Non-pigmented ciliary epithelial cell (primary cell): Measurements from ENCODE around the gene CNN2.

Experiments
- DNase-seq: peaks from one replicate; pipeline ENCODE4 v3.0.0-alpha.2; 2010; ENCODE audit warnings: low read depth

Gene CNN2

DNA sequence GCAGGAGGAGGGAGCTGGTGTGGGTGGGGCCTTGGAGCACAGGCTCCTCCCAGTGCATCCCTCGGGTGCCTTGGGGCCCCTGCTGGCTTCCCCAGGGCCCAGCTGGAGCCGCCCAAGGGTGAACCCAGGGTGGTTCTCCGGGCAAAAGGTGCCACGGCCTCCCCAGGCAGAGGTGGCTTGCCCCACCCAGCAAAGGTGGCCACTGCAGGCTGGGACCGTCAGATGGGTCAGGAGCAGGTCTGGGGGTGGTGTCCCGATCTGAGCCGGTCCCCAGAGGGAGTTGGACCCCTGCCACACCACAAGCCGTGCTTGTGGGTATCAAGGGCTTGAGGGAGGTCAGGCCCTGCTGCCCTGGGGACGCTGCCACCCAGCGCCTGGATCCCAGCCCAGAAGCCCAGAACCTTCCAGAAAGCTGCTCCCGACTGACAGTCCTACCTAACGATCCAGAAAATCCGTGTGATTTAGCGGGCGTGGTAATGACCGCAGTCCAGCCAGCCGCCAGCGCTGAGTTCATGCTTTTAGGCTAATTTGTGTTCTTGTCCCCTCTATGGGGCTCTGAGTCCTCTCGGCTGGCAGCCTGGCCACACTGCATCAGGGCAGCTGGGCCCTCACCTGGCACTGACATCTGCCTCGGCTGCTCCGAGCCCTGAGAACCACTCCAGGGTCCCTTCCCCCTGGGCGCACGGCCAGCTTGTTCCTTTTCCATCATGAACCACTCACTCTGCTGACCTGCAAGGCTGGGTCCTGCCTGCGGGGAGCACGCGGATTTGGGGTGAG, 31.2 kb upstream of the CNN2 start:
- DNase-seq = no peak

DNA sequence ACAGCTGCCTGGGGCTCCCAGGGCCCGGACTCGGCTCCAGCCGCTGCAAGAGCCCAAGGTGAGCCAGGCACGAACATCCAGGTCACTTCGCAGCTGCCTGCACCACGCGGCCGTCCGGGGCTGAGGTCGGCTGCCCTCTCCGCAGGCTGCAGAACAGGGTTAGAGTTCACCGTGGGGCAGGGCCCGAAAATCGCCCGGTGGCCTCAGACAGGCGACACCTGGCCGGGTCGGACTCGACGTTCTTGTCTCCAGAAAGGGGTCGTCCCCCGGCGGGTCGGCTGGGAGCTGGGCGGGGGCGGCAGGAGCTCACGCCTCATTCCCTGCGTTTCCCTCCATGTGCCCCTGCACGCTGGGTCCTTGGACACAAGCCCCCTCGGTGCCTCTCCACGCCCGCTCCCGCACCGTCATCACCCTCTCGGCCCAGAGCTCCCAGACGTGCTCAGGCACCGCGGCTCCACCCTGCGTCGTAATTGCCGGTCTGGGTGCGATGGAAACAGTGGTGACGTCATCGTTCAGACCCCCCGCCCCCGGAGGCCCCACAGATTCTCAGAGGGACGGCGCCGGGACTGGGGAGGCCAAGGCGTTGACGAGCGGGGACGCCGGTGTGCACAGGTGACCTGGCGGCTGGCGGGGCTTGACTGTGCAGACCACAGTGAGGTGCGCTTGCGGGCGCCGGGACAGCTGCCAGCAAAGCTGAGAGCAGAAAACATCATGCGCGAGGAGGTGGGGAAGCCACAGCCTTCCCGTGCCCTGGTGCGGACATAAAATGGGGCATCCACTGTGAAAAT, 30.2 kb upstream of the CNN2 start:
- no peak for DNase-seq

DNA sequence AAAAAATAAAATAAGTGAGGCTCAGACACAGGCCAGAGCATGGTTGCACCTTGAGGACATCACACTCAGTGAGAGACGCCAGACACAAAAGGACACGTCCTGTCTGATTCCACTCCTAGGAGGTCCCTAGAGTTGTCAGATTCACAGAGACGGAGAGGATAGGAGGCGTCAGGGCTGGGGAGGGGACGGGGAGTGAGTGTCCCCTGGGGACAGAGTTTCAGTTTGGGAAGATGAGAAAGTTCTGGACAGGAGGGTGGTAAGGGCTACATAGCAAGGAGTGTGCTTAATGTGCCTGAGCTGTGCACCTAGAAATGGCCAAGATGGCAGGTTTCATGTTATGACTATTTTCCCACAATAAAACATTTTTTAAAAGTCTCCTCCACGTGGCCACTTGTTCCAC, 28.3 kb upstream of the CNN2 start:
- DNase-seq = no peak

DNA sequence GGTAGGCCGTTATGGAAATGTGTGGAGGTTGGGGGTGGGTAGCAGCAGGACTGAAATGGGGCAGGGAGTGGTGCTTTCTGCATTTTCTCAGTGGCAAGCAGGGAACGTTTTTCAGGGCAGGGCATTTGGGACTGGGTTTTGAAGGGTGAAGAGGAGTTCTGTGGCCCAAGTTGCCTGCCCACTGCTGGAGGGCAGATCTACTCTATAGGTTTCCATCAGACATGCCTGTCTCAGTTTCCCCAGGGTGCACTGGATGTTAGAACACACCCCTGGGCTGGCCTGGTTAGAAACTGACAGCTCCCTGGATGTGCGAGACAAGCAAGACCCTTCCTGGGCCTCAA, 27.1 kb upstream of the CNN2 start:
- DNase-seq = no peak

DNA sequence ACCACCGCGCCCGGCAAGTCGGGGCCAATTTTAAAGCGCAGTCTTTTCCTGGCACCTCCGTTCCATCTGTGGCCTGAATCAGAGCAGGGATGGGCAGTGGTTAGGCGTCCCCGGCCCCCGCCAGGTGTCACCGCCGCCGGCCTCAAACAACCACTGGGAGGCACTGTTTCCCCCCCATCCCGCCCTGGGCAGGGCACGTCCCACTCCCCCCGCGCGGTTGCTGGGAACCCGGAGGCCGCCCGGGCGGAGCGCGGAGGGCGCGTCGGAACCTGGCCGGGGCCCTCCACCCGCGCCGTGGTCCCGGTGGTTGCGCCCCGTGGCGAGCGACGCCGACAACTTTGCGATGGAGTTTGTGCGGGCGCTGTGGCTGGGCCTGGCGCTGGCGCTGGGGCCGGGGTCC, 26.3 kb upstream of the CNN2 start, which contains the start of gene GRIN3B:
Gene GRIN3B, plus strand, starts transcription at position 325 of the 400 bp plus-strand sequence. Its CDS starts 19 bp downstream, at position 344.
- DNase-seq = no peak

DNA sequence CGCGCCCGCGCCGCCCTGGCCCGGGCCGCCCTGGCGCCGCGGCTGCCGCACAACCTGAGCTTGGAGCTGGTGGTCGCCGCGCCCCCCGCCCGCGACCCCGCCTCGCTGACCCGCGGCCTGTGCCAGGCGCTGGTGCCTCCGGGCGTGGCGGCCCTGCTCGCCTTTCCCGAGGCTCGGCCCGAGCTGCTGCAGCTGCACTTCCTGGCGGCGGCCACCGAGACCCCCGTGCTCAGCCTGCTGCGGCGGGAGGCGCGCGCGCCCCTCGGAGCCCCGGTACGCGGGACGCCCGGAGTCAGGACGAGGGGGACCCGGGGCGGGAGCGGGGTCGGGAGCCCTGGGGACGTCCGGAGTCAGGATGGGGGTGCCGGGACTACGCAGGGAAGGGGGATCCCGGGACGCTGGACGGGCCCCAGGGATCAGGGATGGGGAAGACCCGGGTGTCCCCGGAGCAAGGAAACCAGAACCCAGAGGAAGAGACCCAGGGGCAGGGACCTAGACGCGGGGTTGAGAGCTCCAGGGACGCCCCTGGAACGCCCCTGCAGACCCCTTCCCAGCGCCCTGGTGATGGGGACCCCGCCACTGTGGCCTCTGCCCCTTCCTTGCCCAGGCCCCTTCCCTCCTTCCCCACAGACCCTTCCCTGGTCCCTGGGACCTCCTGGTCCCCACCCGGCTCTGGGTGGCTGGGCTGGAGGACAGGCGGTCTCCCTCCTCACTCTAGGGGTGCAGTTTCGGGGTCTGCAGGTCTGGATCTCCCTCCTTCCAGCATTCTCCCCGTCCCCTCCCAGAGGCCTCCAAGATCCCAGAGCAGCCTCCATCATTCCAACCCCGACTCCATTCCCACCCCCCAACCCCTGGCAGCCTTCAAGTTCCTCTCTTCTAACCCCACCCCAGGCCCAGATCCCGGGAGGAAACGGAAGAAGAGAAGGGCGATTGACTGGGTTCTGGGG, 25.5 kb upstream of the CNN2 start:
- DNase-seq = no peak

DNA sequence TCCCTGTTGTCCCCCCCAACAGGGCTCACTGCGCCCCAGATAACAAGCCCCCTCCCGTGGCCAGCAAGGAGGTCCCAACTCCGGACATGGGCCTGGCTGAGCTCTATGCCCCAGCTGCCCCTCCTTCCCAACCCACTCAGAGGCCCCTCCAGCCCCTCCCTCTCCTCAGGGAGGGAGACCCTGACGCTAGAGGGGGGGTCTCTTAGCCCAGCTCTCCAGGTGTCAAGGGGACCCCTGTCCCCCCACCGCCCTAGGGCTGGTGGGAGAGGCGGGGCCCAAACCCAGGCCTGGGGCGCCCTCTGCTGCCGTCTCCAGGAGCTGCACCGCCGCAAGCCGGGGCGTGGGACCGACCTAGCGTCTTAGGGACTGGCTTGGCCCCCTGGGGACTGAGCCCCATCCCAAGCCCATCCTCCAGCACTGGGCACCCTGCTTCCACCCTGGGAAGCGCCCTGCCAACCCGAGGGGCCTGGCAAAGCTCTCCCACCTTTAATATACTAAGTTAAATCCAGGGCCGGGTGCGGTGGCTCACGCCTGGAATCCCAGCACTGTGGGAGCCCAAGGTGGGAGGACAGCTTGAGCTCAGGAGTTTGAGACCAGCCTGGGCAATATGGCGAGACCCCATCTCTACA, 24.8 kb upstream of the CNN2 start:
- no peak for DNase-seq

DNA sequence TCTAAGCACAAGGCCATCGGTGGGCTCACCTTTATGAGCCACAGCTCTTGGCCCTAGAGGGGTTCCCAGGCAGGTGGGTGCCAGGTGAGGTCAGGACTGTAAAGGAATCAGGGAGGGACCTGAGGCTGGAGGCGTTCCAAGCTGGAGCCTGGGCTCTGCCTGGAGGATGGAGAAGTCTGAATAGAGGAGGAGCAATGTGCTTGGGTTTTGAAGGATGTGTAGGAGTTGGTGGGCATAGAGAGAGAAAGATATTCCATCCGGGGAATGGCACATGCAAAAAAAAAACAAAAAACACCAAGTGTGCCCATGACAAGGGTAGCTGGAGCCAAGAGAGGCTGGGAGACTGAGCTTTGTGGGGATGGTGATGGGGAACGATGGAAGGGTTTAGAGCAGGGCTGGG, 23.8 kb upstream of the CNN2 start:
- no peak for DNase-seq

DNA sequence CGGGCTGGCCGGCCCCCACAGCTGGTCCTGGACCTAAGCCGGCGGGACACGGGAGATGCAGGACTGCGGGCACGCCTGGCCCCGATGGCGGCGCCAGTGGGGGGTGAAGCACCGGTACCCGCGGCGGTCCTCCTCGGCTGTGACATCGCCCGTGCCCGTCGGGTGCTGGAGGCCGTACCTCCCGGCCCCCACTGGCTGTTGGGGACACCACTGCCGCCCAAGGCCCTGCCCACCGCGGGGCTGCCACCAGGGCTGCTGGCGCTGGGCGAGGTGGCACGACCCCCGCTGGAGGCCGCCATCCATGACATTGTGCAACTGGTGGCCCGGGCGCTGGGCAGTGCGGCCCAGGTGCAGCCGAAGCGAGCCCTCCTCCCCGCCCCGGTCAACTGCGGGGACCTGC, 23.1 kb upstream of the CNN2 start:
- DNase-seq = no peak

DNA sequence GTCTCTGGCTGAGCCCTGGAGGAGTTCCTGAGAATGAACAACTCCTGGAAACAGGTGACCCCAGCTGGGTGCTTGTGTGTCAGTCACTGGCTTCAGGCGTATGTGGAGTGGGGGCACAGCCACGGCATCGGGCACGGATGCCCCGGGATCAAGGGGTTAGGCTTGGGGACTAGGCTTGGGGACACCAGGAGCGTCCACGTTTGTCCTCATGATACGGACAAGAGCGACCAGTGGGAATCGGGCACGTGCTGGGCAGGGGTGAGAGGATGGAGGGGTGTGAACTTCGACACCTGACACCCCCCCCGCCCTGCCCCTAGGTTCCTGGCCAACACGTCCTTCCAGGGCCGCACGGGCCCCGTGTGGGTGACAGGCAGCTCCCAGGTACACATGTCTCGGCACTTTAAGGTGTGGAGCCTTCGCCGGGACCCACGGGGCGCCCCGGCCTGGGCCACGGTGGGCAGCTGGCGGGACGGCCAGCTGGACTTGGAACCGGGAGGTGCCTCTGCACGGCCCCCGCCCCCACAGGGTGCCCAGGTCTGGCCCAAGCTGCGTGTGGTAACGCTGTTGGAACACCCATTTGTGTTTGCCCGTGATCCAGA, 22.1 kb upstream of the CNN2 start:
- DNase-seq = no peak

DNA sequence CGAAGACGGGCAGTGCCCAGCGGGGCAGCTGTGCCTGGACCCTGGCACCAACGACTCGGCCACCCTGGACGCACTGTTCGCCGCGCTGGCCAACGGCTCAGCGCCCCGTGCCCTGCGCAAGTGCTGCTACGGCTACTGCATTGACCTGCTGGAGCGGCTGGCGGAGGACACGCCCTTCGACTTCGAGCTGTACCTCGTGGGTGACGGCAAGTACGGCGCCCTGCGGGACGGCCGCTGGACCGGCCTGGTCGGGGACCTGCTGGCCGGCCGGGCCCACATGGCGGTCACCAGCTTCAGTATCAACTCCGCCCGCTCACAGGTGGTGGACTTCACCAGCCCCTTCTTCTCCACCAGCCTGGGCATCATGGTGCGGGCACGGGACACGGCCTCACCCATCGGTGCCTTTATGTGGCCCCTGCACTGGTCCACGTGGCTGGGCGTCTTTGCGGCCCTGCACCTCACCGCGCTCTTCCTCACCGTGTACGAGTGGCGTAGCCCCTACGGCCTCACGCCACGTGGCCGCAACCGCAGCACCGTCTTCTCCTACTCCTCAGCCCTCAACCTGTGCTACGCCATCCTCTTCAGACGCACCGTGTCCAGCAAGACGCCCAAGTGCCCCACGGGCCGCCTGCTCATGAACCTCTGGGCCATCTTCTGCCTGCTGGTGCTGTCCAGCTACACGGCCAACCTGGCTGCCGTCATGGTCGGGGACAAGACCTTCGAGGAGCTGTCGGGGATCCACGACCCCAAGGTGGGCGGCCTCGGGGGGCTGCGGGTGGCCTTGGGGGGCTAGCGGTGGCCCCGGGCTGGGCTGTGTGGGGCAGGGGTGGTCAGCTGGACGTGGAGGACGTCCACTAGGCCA, 21.4 kb upstream of the CNN2 start:
- no peak for DNase-seq

DNA sequence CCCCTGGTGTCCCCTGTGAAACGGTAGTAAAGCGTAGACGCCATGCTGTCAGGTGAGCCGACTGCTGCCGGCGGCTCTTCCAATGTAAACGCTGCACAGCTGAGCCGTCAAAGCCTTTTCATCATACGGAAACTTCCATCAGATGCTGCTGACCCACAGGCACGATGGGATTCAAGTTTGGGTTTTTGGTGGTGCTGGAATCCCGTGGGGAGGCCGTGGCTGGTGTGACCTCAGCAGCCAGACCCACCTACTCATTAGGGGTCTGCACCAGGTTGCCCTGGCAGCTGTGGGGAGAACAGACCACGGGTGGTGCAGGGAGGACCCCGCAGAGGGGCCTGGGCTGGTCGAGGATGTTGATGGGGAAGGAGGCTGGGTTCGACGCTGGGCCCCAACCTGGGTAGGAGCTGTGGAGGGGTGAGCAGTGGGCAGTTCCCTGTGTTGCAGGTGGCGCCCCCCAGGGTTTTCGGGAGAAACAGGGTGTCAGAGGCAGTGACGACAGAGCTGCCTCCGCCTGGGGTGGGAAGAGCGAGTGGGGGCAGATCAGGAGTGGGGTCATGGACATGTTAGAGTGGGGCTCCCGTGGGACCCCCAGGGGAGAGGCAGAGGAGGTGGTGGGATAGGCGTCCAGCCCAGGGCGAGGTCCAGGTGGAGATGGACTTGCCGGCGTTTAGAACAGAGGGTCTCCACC, 19.6 kb upstream of the CNN2 start:
- no peak for DNase-seq

DNA sequence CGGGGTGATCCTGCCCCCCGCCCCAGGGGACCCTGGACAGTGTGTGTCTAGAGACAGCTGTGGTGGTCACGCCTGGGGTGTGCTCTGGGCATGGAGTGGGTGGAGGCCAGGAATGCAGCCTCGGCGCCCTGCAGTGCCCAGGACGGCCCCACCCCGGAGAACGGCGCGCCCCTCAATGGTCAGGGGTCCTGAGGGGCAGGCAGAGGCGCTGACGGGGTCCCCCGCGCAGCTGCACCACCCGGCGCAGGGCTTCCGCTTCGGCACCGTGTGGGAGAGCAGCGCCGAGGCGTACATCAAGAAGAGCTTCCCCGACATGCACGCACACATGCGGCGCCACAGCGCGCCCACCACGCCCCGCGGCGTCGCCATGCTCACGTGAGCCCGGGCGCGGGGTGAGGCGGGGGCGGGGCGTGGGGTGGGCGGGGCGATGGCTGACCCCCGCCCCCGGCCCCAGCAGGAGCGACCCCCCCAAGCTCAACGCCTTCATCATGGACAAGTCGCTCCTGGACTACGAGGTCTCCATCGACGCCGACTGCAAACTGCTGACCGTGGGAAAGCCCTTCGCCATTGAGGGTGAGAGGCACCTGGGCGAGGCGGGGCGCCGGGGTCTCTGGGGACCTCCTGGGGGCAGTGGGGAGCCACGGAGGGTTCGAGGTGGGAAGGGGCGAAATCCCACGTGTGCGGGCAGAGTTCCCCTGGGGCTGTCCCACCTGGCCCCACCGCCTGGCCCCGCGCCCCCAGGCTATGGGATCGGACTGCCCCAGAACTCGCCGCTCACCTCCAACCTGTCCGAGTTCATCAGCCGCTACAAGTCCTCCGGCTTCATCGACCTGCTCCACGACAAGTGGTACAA, 18.8 kb upstream of the CNN2 start:
- DNase-seq = no peak

DNA sequence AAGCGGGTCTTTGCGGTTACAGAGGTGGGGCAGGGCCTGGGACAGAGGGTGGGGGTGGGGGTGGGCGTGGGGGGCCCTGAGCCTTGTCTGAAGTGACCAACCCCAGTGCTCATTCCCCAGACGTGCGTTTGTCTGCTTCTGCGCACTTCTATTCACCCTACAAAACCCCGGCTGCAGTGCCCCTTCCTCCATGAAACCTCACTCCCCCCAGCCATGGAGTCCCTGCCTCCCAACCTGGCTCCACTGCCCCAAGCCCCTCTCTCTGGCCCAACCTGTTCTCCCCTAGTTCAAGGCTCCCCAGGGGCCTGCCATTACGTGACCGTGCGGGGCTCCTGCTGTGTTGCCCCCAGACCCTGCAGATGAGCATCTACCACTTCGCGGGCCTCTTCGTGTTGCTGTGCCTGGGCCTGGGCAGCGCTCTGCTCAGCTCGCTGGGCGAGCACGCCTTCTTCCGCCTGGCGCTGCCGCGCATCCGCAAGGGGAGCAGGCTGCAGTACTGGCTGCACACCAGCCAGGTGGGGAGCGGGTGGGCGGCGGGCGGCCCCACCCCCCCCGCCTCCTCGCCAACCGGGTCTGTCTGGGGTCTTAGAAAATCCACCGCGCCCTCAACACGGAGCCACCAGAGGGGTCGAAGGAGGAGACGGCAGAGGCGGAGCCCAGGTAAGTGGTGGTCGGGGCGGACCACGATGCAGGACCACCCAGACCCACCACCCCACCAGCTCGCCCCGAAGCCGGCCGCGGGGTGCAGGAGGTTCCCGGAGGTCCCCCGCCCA, 18.0 kb upstream of the CNN2 start:
- no peak for DNase-seq

DNA sequence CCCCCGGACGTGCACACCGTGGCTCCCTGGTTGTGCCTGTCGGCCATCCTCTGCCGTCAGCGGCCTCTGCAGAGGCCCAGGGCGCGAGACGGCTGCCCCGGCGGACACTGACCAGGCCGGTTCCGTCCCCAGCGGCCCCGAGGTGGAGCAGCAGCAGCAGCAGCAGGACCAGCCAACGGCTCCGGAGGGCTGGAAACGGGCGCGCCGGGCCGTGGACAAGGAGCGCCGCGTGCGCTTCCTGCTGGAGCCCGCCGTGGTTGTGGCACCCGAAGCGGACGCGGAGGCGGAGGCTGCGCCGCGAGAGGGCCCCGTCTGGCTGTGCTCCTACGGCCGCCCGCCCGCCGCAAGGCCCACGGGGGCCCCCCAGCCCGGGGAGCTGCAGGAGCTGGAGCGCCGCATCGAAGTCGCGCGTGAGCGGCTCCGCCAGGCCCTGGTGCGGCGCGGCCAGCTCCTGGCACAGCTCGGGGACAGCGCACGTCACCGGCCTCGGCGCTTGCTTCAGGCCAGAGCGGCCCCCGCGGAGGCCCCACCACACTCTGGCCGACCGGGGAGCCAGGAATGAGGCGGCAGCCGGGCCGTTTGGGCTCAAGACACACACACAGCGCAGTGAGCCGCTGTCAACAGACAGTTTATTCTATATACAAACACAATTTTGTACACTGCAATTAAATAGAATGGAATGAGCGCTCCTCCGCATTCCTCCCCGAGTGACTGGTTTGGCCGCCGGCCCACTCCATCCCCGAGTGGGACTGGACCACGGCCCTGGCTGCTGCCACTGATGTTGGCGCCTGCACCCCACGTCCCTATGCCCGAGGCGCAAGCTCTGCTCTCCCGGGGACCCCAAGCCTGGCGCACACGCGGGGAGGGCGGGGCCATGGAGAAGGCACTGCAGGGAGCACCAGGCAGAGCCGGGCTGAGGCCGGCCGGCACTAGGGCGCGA, 17.1 kb upstream of the CNN2 start:
- no peak for DNase-seq

DNA sequence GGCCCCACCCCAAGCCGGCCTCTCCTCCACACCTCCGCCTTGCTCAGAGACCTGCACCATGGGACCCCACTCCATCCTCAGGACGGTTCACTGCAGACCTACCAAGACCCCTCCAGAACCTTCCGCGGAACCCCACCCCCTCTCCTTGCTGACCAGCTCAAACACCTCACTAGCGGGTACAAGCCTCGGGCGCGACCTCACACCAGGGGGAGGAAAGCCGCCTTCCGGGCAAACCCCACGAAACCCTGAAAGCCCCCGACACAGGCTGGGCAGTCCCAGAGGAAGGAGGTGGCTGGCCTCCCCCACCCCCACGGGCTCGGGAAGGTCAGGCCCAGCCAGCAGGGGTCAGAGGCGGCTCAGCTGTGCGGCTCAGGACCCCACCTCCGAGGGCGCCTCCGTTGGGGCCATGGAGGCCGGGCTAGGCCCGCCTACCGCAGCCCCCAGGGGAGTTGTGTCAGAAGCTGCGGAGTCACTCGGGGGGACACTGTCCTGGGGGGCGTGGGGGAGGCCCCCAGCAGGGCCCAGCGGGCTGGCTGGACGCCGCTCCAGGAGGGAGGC, 16.3 kb upstream of the CNN2 start:
- no peak for DNase-seq
